Liver (tissue), 9 donors: ENCODE measurements around the gene ADAMTS7. TPM values are rescaled to one million over a fixed set of nuclear protein-coding genes. Genes with fewer than 3 reads are reported as not detected.

Experiments used
- DNase-seq: peaks from one replicate; pipeline ENCODE4 v3.0.0-alpha.2; 2017; ENCODE audit warnings: low spot score
- H3K27ac ChIP-seq, 2 donors: one replicate each; pipeline ENCODE4 v1.7.0; 2013; ENCODE audit warnings: inconsistent platforms in 2 of 2, low read length in 2 of 2, control low read depth in 1 of 2, low read depth in 1 of 2, mild to moderate bottlenecking in 1 of 2
- H3K27me3 ChIP-seq, 4 donors: one replicate each; pipeline versions ENCODE4 v1.6.1 to v1.7.0; 2013; ENCODE audit warnings: low read length in 3 of 4, inconsistent platforms in 1 of 4, mild to moderate bottlenecking in 1 of 4, moderate library complexity in 1 of 4; ENCODE audit not compliant: control insufficient read depth in 4 of 4, insufficient read depth in 4 of 4
- H3K36me3 ChIP-seq, 4 donors: one replicate each; pipeline versions ENCODE4 v1.6.1 to v1.7.0; 2013; ENCODE audit warnings: low read length in 3 of 4, mild to moderate bottlenecking in 3 of 4, low read depth in 1 of 4, moderate library complexity in 1 of 4; ENCODE audit not compliant: control insufficient read depth in 4 of 4, insufficient read depth in 3 of 4
- H3K4me1 ChIP-seq, 4 donors: one replicate each; pipeline versions ENCODE4 v1.6.1 to v1.7.0; 2013; ENCODE audit warnings: low read length in 3 of 4, mild to moderate bottlenecking in 3 of 4, moderate library complexity in 1 of 4; ENCODE audit not compliant: control insufficient read depth in 4 of 4, insufficient read depth in 4 of 4
- H3K4me3 ChIP-seq, 3 donors: one replicate each; pipeline versions ENCODE4 v1.6.1 to v1.7.0; 2013; ENCODE audit warnings: low read length in 3 of 3, control low read depth in 1 of 3, low read depth in 1 of 3, mild to moderate bottlenecking in 1 of 3
- H3K9ac ChIP-seq, 2 donors: one replicate each; pipeline ENCODE4 v1.7.0; 2013; ENCODE audit warnings: low read length in 2 of 2, mild to moderate bottlenecking in 2 of 2, moderate library complexity in 2 of 2, control low read depth in 1 of 2, low read depth in 1 of 2
- H3K9me3 ChIP-seq, 4 donors: one replicate each; pipeline versions ENCODE4 v1.6.1 to v1.7.0; 2013; ENCODE audit warnings: low read length in 3 of 4; ENCODE audit not compliant: control insufficient read depth in 4 of 4
- EGR1 ChIP-seq, 2 donors: IDR thresholded peaks; 2 replicates each; pipeline ENCODE4 v1.6.1; 2016 to 2018; ENCODE audit warnings: antibody characterized with exemption in 2 of 2, low read depth in 2 of 2
- FOXA1 ChIP-seq: IDR thresholded peaks from 2 replicates; pipeline ENCODE4 v1.6.1; 2016; ENCODE audit warnings: antibody characterized with exemption
- GABPA ChIP-seq, 2 donors: IDR thresholded peaks in 1 of 2; conservative IDR thresholded peaks in 1 of 2; 2 replicates each; pipeline ENCODE4 v1.6.1; 2016; ENCODE audit warnings: antibody characterized with exemption in 2 of 2, mild to moderate bottlenecking in 1 of 2, moderate library complexity in 1 of 2
- HNF4A ChIP-seq, 2 donors: conservative IDR thresholded peaks; 2 replicates each; pipeline ENCODE4 v1.6.1; 2016; ENCODE audit warnings: antibody characterized with exemption in 2 of 2, mild to moderate bottlenecking in 2 of 2
- HNF4G ChIP-seq: IDR thresholded peaks from 2 replicates; pipeline ENCODE4 v1.6.1; 2016; ENCODE audit warnings: antibody characterized with exemption
- NR2F2 ChIP-seq: IDR thresholded peaks from 2 replicates; pipeline ENCODE4 v1.6.1; 2016; ENCODE audit warnings: antibody characterized with exemption
- RAD21 ChIP-seq, 2 donors: IDR thresholded peaks; 2 replicates each; pipeline ENCODE4 v1.6.1; 2016; ENCODE audit warnings: antibody characterized with exemption in 2 of 2, mild to moderate bottlenecking in 2 of 2
- RXRA ChIP-seq, 2 donors: IDR thresholded peaks; 2 replicates each; pipeline ENCODE4 v1.6.1; 2017 to 2018; ENCODE audit warnings: antibody characterized with exemption in 2 of 2, mild to moderate bottlenecking in 1 of 2
- TAF1 ChIP-seq: conservative IDR thresholded peaks from 2 replicates; pipeline ENCODE4 v1.6.1; 2016; ENCODE audit warnings: antibody characterized with exemption, mild to moderate bottlenecking
- YY1 ChIP-seq: IDR thresholded peaks from 2 replicates; pipeline ENCODE4 v1.6.1; 2016; ENCODE audit warnings: antibody characterized with exemption, mild to moderate bottlenecking
- WGBS: extraction: QIAGEN DNeasy Blood & Tissue Kit; methylation state at CpG from one replicate; pipeline ENCODE4 v1.1.7; 2013; 5-methylcytosine and 5-hydroxymethylcytosine counted together
- polyA plus RNA-seq, 2 donors: library from polyadenylated mRNA; stranded (reverse) in 1 of 2; unstranded in 1 of 2; fragments of 200-250 nt in 1 of 2; fragments of >200 nt in 1 of 2; fragmentation: Nextera tagmentation in 1 of 2; extraction: Ambion mirVana in 1 of 2; gene quantifications; one replicate each; pipeline versions ENCODE4 v1.2.1 to v1.2.3, GENCODE V29; 2013 to 2015
- total RNA-seq, 2 donors: library from RNA; depleted of rRNA; stranded (reverse); fragments of >200 nt; gene quantifications; one replicate each; pipeline ENCODE4 v1.2.3, GENCODE V29; 2014
- TF ChIP-seq, protein P1 (sequence below): fragments of 150-350 bp; IDR thresholded peaks from 2 replicates; pipeline ENCODE4 v1.5.1; 2017; ENCODE audit warnings: improper control_type of control experiment, low read depth, low read length; ENCODE audit not compliant: missing input control
- TF ChIP-seq, protein P2 (sequence below): IDR thresholded peaks from 2 replicates; pipeline ENCODE4 v1.6.1; 2016; ENCODE audit warnings: antibody characterized with exemption
- TF ChIP-seq, protein P3 (sequence below): IDR thresholded peaks from 2 replicates; pipeline ENCODE4 v1.6.1; 2016; ENCODE audit warnings: antibody characterized with exemption
- TF ChIP-seq, protein P4 (sequence below): IDR thresholded peaks from 2 replicates; pipeline ENCODE4 v1.6.1; 2016; ENCODE audit warnings: antibody characterized with exemption
- TF ChIP-seq, protein P5 (sequence below): IDR thresholded peaks from 2 replicates; pipeline ENCODE4 v1.6.1; 2016; ENCODE audit warnings: antibody characterized with exemption, mild to moderate bottlenecking
- donor health status: healthy.
- donor health status: healthy.
- donor health status: healthy.
- donor health status: healthy.
- donor health status: healthy.

The ADAMTS7 gene
- total and polyA plus RNA-seq, 4 donors: 0.13 to 2.4 (median 1.3) TPM

DNA sequence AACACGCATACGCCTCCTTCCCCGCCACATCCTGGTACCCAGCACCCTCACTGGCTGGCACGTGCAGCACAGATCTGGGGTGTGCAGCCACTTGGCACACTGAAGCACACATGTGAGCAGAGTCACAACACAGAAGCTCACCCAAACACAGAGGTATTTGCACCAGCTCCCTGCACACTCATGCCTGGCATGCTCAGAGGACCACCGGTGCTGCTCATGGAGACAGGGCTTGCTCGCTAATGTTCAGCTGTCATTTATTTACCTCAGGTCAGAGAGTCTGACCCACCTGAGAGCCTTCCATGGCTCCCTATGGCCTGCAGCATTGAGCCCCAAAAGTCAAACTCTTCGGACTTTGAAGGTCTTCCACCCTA, 70.4 kb downstream of the ADAMTS7 start:
- H3K4me1 ChIP-seq: no peaks in the 10 kb centered on the region

DNA sequence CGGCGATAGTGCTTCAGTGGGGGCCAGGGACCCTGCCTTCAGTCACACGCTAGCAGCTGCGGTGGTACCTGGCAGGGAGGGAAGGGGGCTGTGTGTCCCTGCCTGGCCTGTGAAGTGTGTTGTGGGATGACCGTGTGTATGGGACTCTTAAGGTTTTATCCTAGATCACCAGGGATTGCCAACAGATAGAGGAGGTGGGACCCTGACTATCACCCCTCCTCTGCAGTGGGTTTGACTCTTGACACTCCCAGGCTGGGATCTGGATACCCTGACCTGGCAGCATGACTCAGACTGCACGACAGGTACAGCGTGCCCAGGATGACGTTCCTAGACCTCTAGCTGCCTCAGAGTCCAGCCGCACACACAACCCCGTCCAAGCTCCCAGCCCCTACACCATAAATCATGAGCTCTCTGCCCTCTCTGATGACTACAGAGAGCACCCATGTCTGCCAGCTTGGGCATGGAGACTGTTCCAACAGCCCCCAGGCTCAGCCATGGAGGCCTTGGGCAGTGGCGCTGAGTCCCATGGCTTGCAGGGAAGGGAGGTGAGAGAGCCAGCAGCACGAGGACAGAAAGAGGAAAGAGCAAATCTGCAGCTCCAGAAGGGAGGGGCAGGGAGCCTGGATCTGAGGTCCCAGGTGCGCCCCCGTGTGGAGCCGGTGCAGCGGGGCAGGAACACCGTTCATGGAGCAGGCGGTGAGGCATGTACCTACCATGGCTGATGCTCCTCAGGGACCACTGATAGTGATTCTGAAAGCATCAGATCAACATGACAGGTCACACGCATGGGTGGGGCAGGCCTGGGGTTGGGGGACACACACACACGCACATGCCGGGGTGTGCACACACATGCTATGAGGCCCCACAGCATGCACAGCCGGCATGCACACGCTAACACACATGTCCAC, 71.0 kb downstream of the ADAMTS7 start:
- Histone ChIP-seq H3K4me3 (no peak overlapping the region), H3K9ac (no peak overlapping the region), H3K27me3 (no peaks in the 10 kb centered on the region), H3K9me3 (no peaks in the 10 kb centered on the region), H3K4me1 (no peaks in the 10 kb centered on the region), H3K36me3 (no peaks in the 10 kb centered on the region), H3K27ac (no peak overlapping the region)
- peak; percentile 62 for DNase-seq
- 46% methylated on average over 23 of the region's 23 CpGs for WGBS
- TF ChIP-seq RAD21 (IDR thresholded peaks at IDR 0.05) (peak; percentile 12 to 74), HNF4A (conservative IDR thresholded peaks at IDR 0.05) (no peak), HNF4G (no peak)
- TF ChIP-seq, protein P1, sequence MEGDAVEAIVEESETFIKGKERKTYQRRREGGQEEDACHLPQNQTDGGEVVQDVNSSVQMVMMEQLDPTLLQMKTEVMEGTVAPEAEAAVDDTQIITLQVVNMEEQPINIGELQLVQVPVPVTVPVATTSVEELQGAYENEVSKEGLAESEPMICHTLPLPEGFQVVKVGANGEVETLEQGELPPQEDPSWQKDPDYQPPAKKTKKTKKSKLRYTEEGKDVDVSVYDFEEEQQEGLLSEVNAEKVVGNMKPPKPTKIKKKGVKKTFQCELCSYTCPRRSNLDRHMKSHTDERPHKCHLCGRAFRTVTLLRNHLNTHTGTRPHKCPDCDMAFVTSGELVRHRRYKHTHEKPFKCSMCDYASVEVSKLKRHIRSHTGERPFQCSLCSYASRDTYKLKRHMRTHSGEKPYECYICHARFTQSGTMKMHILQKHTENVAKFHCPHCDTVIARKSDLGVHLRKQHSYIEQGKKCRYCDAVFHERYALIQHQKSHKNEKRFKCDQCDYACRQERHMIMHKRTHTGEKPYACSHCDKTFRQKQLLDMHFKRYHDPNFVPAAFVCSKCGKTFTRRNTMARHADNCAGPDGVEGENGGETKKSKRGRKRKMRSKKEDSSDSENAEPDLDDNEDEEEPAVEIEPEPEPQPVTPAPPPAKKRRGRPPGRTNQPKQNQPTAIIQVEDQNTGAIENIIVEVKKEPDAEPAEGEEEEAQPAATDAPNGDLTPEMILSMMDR: peak; percentile 40

More for the DNA sequence above, 70.4 kb downstream of the ADAMTS7 start:
- no peak overlapping the region for H3K9ac ChIP-seq
- H3K27ac ChIP-seq: no peak overlapping the region
- 81% methylated on average over 7 of the region's 7 CpGs for WGBS
- no peaks in the 10 kb centered on the region for H3K9me3 ChIP-seq
- TF ChIP-seq, protein P2, sequence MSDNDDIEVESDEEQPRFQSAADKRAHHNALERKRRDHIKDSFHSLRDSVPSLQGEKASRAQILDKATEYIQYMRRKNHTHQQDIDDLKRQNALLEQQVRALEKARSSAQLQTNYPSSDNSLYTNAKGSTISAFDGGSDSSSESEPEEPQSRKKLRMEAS: no peak
- TF ChIP-seq HNF4A (conservative IDR thresholded peaks at IDR 0.05) (no peak), YY1 (no peak), TAF1 (no peak)
- TF ChIP-seq, protein P3, sequence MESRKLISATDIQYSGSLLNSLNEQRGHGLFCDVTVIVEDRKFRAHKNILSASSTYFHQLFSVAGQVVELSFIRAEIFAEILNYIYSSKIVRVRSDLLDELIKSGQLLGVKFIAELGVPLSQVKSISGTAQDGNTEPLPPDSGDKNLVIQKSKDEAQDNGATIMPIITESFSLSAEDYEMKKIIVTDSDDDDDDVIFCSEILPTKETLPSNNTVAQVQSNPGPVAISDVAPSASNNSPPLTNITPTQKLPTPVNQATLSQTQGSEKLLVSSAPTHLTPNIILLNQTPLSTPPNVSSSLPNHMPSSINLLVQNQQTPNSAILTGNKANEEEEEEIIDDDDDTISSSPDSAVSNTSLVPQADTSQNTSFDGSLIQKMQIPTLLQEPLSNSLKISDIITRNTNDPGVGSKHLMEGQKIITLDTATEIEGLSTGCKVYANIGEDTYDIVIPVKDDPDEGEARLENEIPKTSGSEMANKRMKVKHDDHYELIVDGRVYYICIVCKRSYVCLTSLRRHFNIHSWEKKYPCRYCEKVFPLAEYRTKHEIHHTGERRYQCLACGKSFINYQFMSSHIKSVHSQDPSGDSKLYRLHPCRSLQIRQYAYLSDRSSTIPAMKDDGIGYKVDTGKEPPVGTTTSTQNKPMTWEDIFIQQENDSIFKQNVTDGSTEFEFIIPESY: no peak
- no peaks in the 10 kb centered on the region for H3K27me3 ChIP-seq
- DNase-seq: no peak
- no peak overlapping the region for H3K4me3 ChIP-seq
- H3K36me3 ChIP-seq: no peaks in the 10 kb centered on the region

DNA sequence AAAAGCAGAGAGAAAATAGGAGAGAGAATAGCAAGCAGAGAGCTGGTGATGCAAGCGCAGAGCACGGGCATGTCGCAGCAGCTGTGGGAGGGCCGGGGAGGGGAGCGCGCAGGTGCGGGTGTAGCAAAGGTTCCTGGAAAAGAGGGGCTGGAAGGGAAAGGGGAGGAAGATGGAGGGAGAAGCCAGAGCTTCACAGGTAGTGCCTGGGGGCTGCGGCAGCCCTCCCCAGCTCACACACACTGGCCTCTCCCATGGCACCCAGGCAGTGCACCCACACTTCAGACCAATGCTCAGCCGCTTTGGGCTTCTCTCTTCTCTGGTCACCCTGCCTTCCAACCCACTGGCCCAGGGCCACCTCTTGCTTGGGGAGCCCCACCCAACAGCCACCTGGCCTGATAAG, 72.1 kb downstream of the ADAMTS7 start:
- no peak for DNase-seq
- WGBS: 92% methylated on average over 9 of the region's 9 CpGs
- Histone ChIP-seq H3K4me3 (no peak overlapping the region), H3K9ac (no peak overlapping the region), H3K27me3 (no peaks in the 10 kb centered on the region), H3K9me3 (no peaks in the 10 kb centered on the region), H3K4me1 (no peaks in the 10 kb centered on the region), H3K36me3 (no peaks in the 10 kb centered on the region), H3K27ac (no peak overlapping the region)
- TF ChIP-seq, protein P4, sequence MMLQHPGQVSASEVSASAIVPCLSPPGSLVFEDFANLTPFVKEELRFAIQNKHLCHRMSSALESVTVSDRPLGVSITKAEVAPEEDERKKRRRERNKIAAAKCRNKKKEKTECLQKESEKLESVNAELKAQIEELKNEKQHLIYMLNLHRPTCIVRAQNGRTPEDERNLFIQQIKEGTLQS: no peak
- no peak for TF ChIP-seq EGR1 (IDR thresholded peaks at IDR 0.05; ENCODE audit: low read depth in 2 of 2)
- TF ChIP-seq TAF1: no peak
- TF ChIP-seq NR2F2: no peak
- TF ChIP-seq, protein P1: no peak
- TF ChIP-seq, protein P2: no peak
- no peak for TF ChIP-seq RXRA (IDR thresholded peaks at IDR 0.05)
- no peak for TF ChIP-seq GABPA (IDR thresholded peaks at IDR 0.05 in 1 of 2, conservative IDR thresholded peaks at IDR 0.05 in 1 of 2)
- TF ChIP-seq HNF4A (conservative IDR thresholded peaks at IDR 0.05): no peak
- TF ChIP-seq FOXA1: no peak
- TF ChIP-seq, protein P5, sequence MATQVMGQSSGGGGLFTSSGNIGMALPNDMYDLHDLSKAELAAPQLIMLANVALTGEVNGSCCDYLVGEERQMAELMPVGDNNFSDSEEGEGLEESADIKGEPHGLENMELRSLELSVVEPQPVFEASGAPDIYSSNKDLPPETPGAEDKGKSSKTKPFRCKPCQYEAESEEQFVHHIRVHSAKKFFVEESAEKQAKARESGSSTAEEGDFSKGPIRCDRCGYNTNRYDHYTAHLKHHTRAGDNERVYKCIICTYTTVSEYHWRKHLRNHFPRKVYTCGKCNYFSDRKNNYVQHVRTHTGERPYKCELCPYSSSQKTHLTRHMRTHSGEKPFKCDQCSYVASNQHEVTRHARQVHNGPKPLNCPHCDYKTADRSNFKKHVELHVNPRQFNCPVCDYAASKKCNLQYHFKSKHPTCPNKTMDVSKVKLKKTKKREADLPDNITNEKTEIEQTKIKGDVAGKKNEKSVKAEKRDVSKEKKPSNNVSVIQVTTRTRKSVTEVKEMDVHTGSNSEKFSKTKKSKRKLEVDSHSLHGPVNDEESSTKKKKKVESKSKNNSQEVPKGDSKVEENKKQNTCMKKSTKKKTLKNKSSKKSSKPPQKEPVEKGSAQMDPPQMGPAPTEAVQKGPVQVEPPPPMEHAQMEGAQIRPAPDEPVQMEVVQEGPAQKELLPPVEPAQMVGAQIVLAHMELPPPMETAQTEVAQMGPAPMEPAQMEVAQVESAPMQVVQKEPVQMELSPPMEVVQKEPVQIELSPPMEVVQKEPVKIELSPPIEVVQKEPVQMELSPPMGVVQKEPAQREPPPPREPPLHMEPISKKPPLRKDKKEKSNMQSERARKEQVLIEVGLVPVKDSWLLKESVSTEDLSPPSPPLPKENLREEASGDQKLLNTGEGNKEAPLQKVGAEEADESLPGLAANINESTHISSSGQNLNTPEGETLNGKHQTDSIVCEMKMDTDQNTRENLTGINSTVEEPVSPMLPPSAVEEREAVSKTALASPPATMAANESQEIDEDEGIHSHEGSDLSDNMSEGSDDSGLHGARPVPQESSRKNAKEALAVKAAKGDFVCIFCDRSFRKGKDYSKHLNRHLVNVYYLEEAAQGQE: no peak
- TF ChIP-seq RAD21 (IDR thresholded peaks at IDR 0.05): no peak
